GM19372 (cell line): ENCODE measurements around the gene IDUA.

Experiments
- ATAC-seq: cut with Tn5 transposase; IDR thresholded peaks from one replicate; pipeline ENCODE4 v1.9.1; 2021; ENCODE audit warnings: mild to moderate bottlenecking, low read depth, moderate library complexity; ENCODE audit not compliant: unreplicated experiment

The IDUA gene

GRCh38 chr4:985123-985830 is 1.6 kb upstream of the IDUA start:
- no peak for ATAC-seq

- peak; percentile 10 for ATAC-seq
Observed at GRCh38 chr4:986428-986878, 391 bp upstream of the IDUA start.

GRCh38 chr4:987624-988513 is 1.0 kb downstream of the IDUA start:
- ATAC-seq, result no peak

GRCh38 chr4:988726-989721 is 2.2 kb downstream of the IDUA start:
- no peak for ATAC-seq

- no peak for ATAC-seq
Observed at GRCh38 chr4:989722-990471, 3.1 kb downstream of the IDUA start.

GRCh38 chr4:990746-991367 is 4.0 kb downstream of the IDUA start:
- ATAC-seq, result no peak

GRCh38 chr4:991451-992296 is 4.8 kb downstream of the IDUA start:
- ATAC-seq, result no peak

- peak; percentile 63 for ATAC-seq
Observed at GRCh38 chr4:992297-993110, 5.7 kb downstream of the IDUA start.

GRCh38 chr4:993111-994029 is 6.5 kb downstream of the IDUA start, which contains the start of gene SLC26A1:
Gene SLC26A1 (minus strand): TSS chr4:993404. CDS start chr4:991703, 1,701 bp downstream.
- no peak for ATAC-seq

- ATAC-seq, result no peak
Observed at GRCh38 chr4:995311-996026, 8.6 kb downstream of the IDUA start.

GRCh38 chr4:996030-996996 is 9.5 kb downstream of the IDUA start:
- no peak for ATAC-seq

GRCh38 chr4:996997-997374 is 10.1 kb downstream of the IDUA start:
- no peak for ATAC-seq

- ATAC-seq, result no peak
Observed at GRCh38 chr4:997375-998071, 10.7 kb downstream of the IDUA start.

GRCh38 chr4:998096-998691 is 11.3 kb downstream of the IDUA start:
- ATAC-seq, result no peak
